WTC11 (cell line): ENCODE data around the gene HTATSF1.

Experiments
- ATF2 ChIP-seq: sonication (generic); formaldehyde crosslinking; IDR thresholded peaks from 2 replicates; pipeline ENCODE4 v1.8.1; 2022; ENCODE audit warnings: low read depth, missing genetic modification reagents, borderline replicate concordance
- CREB1 ChIP-seq: sonication (generic); formaldehyde crosslinking; IDR thresholded peaks from 2 replicates; pipeline ENCODE4 v1.8.0; 2023; ENCODE audit warnings: mild to moderate bottlenecking, missing genetic modification reagents
- CREM ChIP-seq: sonication (generic); formaldehyde crosslinking; IDR thresholded peaks from 2 replicates; pipeline ENCODE4 v1.8.1; 2022; ENCODE audit warnings: mild to moderate bottlenecking, missing genetic modification reagents, moderate library complexity
- CTCF ChIP-seq: fragments of 200-600 bp; IDR thresholded peaks from 2 replicates; pipeline ENCODE4 v1.8.0; 2022; ENCODE audit warnings: antibody characterized with exemption
- IRF2 ChIP-seq: sonication (generic); formaldehyde crosslinking; IDR thresholded peaks from 2 replicates; pipeline ENCODE4 v1.8.0; 2022; ENCODE audit warnings: low read depth, missing genetic modification reagents, borderline replicate concordance
- ZBTB43 ChIP-seq: sonication (generic); formaldehyde crosslinking; IDR thresholded peaks from 2 replicates; pipeline ENCODE4 v1.8.1; 2023; ENCODE audit warnings: mild to moderate bottlenecking, missing genetic modification reagents

GRCh38 chrX:136447968-136448367 is 49.4 kb upstream of the HTATSF1 start:
- TF ChIP-seq CREM (CRISPR knock-in tag) (no peak), CTCF (no peak), ATF2 (CRISPR knock-in tag) (no peak), CREB1 (CRISPR knock-in tag) (no peak), IRF2 (no peak), ZBTB43 (no peak)
